GM21619 (cell line): ENCODE data around the gene GNG7.
"Not testable (repeated sequence)": the region's sequence is repeated elsewhere in the genome, so short reads cannot be mapped to it uniquely, and the experiment has no call there.

Experiments
- ATAC-seq: cut with Tn5 transposase; IDR thresholded peaks from one replicate; pipeline ENCODE4 v1.9.1; 2021; ENCODE audit not compliant: unreplicated experiment

Gene GNG7

GRCh38 chr19:2542341-2543069 is 160.0 kb downstream of the GNG7 start:
- ATAC-seq = no peak

DNA sequence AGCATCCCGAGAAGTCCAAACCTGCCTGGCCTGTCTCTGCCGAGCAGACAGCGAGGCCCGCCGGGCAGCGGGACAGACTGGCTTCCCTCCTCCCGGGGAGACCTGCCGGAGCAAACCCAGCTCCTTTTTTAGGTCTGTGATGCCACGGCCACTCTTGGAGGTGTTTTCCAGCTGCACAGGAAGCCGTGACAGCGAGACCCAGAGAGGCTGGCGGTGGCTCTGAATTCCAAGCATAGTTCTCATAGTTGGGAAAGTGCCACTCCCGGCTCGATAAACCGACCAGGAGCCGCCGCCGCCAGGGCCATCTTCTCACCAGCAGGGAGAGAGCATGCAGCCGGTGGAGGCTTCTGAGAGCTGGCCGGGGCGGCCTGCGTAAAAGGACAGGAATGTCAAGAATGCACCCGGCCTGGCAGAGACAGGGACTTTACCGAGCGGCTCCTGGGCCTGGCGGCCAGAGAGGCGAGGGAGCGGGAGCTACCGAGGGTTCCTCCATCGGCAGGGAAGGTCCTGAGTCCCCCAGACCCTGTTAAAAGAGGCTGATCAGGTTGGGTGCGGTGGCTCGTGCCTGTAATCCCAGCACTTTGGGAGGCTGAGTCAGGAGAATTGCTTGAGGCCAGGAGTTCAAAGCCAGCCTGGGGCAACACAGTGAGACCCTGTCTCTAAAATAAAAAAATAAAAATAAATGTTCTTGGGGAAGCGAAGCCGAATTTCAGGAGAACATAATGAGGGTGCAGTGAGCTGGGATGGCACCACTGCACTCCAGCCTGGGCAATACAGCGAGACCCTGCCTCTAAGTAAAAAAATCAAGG is 161.6 kb downstream of the GNG7 start:
- no peak for ATAC-seq

DNA sequence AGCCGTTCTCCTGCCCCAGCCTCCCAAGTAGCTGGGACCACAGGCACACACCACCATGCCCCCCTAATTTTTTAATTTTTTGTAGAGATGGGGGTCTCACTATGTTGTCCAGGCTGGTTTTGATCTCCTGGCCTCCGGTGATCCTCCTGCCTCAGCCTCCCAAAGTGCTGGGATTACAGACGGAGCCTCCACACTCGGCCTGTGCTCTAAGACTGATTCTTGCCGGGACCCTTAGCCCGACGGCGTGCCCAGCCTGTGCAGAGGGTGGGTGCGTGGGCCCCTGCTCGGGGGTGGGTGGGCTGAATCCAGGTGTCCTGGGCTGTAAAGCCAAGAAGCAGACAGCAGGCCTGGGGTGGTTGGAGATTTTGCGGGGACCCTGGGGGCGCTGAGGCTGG is 162.2 kb downstream of the GNG7 start:
- no peak for ATAC-seq

DNA sequence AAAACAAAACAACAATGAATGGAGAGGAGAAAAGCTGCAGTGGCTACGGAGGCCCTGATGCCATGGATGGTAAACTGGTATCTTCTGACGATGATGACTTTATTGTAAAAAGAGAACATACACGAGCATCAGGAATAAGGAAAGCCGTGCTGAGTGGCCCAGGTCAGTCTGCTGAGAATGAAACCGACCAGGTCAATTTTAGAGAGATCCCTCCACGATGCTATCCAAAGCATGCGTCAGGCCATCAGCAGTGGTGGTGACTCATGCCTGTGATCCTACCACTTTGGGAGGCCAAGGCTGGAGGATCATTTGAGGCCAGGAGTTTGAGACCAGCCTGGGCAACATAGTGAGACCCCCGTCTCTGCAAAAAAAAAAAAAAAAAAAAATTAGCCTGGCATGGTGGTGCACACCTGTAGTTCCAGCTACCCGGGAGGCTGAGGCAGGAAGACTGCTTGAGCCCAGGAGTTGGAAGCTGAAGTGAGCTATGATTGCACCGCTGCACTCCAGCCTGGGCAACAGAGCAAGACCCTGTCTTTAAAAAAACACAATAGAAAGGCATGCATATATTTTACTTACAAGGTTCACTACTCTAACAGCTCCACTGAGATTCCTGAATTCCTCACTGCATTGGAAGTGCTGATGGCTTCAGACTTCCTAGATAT is 164.3 kb downstream of the GNG7 start:
- no peak for ATAC-seq

- not testable (repeated sequence) for ATAC-seq
Observed at GRCh38 chr19:2537584-2537983, 164.9 kb downstream of the GNG7 start.

GRCh38 chr19:2536461-2536860 is 166.0 kb downstream of the GNG7 start:
- ATAC-seq = no peak

DNA sequence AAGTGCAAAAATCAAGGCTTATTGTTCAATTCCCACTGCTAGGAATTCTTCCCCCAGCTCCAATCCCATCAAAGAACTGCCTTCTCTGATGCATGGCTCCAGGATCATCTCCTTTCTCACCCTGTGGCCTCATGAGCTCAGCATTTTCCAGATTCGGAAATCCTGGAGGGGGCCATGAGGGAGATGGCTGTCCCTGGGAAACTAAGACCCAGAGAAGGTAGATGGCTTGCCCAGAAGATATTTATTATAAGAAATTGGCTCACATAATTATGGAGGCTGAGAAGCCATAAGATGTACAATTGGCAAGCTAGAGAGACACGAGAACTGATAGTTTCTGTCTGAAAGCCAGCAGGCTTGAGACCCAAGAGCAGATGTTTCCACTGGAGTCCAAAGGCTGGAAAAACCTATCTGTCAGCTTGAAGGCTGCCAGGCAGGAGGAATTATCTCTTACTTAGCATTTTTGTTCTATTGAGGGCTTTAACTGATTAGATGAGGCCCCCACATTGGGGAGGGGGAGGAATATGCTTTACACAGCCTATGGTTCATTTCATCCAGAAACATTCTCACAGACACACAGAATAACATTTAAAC is 168.0 kb downstream of the GNG7 start:
- no peak for ATAC-seq

DNA sequence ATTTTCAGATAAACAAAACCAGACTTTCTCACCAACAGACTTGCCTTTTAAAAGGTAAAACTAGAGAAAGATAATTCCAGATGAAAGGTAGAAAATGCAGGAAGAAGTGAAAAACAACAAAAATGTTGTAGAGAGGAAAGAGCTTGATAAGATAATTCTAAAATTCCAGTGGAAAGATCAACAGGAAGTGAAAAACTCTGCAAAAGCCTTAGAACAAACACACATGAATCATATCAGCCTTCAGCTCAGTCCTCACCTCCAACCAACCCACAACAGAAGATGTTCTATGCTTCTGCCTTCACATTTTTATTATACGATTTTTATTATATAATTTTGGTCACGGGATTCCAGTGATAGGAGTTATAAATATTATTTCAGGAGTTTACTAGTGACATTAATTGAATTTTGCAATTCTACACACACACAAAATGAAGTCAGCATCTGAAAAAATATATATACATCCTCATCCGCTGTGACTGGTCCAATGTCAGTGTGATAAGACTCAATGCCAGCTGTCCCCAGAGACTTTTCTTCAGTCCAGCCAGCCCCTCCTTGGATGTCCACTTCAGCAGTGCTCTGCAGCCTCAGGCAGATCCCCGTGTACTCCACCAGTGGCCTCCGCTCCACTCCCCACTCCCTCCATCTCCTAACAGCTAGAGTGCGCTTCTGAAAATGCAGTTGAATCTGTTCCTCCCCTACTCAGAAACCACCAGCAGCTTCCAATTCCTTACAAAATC is 168.6 kb downstream of the GNG7 start:
- no peak for ATAC-seq

GRCh38 chr19:2533072-2533425 is 169.4 kb downstream of the GNG7 start:
- no peak for ATAC-seq

DNA sequence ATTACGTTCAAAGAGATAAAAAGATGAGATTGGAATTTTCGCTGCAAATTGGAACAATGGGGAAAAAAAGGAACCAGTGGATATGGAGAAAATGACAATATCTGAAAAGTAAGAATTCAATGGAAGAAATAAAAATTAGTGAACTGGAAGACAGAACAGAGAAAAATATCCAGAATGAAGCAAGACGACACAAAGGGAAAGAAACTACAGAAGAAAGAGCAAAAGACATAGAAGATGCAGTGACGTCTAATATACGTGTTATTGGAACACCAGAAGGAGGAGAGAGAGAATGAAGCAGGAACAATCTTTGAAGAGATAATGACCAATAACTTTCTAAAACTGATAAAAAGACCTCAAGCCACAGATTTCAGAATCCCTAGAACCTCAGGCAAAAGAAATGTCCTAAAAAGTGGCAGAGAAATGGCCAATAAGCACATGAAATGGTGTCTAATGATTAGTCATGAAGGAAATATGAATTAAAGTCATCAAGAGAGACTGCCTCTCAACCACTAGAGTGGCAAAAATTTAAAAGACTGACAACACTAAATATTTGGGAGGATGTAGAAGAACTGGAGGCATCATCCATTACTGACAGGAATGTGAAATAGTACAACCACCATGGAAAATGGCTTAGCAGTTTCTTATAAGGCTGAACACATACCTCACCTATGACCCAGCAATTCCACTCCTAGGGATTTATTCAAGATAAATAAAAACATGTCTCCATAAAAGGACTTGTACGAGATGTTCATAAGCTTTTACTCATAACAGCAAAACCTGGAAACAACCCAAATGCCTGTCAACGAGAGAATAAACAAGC is 170.0 kb downstream of the GNG7 start:
- no peak for ATAC-seq

- ATAC-seq = not testable (repeated sequence)
Observed at GRCh38 chr19:2529942-2530341, 172.6 kb downstream of the GNG7 start.

- no peak for ATAC-seq
Observed at GRCh38 chr19:2529473-2529918, 173.0 kb downstream of the GNG7 start.

GRCh38 chr19:2528675-2529101 is 173.8 kb downstream of the GNG7 start:
- no peak for ATAC-seq

DNA sequence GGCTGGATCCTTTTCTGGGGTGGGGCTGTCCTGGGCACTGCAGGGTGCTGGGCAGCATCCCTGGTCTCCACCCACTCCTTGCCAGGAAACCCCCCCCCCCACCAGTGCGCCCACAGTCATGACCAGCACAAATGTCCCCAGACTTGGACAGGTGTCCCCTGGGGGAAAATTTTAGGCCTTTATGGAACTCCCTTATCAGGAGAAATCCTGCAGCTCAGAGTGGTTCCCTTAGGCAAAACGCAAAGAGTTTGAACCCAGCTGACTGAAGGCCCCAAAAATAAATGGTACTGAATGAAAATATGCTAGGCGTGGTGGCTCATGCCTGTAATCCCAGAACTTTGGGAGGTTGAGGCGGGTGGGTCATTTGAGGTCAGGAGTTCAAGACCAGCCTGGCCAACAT is 174.8 kb downstream of the GNG7 start:
- no peak for ATAC-seq

GRCh38 chr19:2527171-2527570 is 175.3 kb downstream of the GNG7 start:
- ATAC-seq = no peak

DNA sequence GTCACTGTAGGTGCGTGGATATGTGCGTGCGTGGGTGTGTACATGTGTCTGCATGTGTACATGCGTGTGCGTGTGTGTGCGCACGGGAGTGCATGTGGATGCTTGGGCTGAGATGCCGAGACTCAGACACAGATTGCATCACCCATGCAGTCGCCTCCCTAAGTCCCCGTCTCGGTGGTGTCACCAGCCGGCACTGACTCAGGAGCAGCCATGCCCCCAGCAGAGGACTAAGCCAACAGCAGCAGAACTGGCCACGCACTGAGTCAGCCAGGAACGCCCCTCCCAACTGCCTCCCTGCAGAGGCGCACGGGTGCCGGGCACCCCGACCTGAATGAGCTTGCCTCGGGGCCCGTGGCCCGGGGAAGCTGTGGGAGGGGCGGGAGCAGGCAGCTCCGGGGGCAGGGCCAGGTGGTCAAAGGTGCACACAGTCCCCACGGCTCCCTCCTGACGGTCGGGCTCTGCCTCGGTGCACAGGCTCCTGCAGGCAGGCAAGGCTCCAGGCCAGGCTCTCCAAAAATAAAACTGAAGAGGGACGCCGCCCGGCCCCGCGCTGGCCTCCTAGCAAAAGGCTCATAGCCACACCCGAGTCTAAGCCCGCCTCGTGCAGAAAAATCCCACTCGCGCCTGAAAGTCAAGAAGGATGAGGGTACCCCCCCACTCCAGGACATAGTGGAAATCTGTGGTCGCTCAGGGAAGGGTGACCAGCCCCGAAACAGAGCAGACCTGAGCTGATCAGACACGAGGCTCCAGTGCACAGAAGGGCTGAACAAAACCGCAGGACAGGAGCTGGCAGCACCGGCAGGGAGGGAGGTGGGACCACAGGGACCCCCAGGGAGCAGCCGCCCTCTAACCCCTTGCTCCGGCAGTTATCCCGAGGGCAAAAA is 177.4 kb downstream of the GNG7 start:
- no peak for ATAC-seq

DNA sequence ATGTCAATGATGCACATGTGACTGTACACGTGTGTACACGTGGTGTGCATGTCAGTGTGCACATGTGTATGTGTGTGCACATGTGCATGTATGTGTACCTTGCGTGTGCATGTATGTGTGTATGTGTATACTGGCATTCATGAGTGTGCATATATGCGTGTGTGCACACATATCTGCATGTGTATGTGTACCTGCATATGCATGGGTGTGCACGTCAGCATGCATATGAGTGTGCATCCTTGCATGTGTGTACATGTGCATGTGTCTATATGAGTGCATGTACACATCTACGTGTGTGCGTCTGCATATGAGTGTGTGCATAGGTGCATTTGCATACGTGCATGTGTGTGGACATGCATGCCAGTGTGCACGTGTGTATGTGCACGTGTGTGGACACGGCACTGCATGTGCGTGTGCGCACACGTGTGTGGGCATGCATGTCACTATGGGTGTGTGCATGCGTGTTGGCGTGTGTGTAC is 178.1 kb downstream of the GNG7 start:
- ATAC-seq = no peak

DNA sequence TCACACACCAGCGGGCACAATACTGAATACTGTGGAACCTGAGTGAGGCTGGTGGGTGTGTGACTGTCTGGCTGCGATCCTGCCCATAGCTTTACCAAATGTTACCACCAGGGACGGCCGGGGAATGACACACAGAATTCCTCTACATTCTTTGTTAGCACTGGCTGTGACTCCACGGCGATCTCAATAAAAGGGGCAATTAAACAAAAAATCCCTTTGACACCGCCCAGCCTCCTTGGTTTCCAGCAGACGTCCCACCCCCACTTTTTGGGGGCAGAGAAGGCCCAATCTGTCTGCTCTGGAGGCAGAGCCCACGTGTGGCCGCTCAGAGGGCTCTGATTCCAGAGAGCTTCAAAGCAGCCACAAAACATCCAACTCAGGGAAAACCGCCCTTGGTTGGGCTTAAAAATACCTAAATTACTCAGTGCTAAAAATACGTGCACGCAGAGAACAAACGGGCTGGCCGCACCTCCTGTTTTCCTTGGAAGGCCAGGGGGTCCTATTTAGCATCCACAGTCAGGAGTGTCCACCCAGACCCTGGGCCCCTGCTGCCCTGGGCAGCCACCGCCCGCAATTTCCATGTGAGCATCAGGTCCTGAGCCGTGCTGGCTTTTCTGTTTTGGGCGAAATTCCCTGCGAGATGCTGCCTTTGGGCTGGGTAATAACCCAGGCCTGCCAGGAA is 178.7 kb downstream of the GNG7 start:
- no peak for ATAC-seq
